Activated naive CD8-positive, alpha-beta T cell (primary cell): ENCODE data around the gene SH3PXD2A.

Experiments used
- H3K27ac Mint-ChIP-seq: one replicate; pipeline ENCODE4 v1.8.0; 2021; ENCODE audit warnings: mixed read lengths
- H3K27me3 Mint-ChIP-seq: one replicate; pipeline ENCODE4 v1.8.0; 2021; ENCODE audit warnings: mixed read lengths
- H3K36me3 Mint-ChIP-seq: one replicate; pipeline ENCODE4 v1.8.0; 2021; ENCODE audit warnings: mixed read lengths
- H3K4me1 Mint-ChIP-seq: one replicate; pipeline ENCODE4 v1.8.0; 2021; ENCODE audit warnings: low read depth, mixed read lengths
- H3K4me3 Mint-ChIP-seq: one replicate; pipeline ENCODE4 v1.8.0; 2021; ENCODE audit warnings: mild to moderate bottlenecking, mixed read lengths
- H3K9me3 Mint-ChIP-seq: one replicate; pipeline ENCODE4 v1.8.0; 2021; ENCODE audit warnings: low read depth, mixed read lengths

Gene SH3PXD2A

DNA sequence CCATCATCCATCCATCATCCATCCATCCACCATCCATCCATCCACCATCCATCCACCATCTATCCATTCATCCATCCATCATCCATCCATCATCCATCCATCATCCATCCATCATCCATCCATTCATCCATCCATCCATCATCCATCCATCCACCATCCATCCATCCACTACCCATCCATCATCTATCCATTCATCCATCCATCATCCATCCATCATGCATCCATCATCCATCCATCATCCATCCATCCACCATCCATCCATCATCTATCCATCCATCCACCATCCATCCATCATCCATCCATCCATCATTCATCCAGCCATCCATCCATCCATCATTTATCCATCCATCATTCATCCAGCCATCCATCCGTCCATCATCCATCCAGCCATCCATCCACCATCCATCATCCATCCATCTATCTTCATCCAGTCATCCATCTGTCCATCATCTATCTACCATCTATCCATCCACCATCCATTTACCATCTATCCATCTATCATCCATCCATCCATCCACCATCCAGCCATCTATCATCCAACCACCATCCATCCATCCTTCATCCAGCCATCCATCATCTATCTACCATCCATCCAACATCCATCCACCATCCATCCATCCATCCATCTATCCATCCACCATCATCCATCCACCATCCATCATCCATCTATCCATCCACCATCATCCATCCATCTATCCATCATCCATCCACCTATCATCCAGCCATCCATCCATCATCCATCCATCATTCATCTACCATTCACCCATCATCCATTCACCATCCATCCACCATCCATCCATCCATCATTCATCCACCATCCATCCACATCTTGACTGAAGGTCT, 153.8 kb downstream of the SH3PXD2A start:
- Mint-ChIP-seq H3K4me1 (peaks cover 2% of the 10 kb centered on the region), H3K9me3 (no peaks in the 10 kb centered on the region), H3K4me3 (no peak overlapping the region), H3K27me3 (no peaks in the 10 kb centered on the region), H3K36me3 (no peaks in the 10 kb centered on the region), H3K27ac (no peak overlapping the region)

DNA sequence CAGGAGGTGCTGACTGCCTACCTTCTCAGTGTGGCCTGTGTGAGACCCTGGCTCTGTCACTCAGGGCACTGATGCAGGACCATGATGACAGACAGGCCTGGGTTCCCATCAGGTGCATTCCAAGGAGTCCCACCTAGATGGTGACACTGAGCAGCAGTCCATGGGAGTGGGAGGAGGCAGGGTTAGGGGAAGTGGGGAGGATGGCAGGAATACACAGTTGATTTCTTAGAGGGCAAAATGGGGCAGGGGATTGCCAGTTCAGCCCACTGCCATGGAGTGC, 155.0 kb downstream of the SH3PXD2A start:
- no peaks in the 10 kb centered on the region for H3K9me3 Mint-ChIP-seq
- H3K27me3 Mint-ChIP-seq = no peaks in the 10 kb centered on the region
- H3K4me1 Mint-ChIP-seq = peaks cover 7% of the 10 kb centered on the region
- no peaks in the 10 kb centered on the region for H3K36me3 Mint-ChIP-seq
- no peak overlapping the region for H3K4me3 Mint-ChIP-seq
- H3K27ac Mint-ChIP-seq = no peak overlapping the region

GRCh38 chr10:103699611-103700435, 155.6 kb downstream of the SH3PXD2A start:
- H3K4me3 Mint-ChIP-seq = no peak overlapping the region
- peaks cover 7% of the 10 kb centered on the region for H3K4me1 Mint-ChIP-seq
- H3K36me3 Mint-ChIP-seq = no peaks in the 10 kb centered on the region
- no peaks in the 10 kb centered on the region for H3K9me3 Mint-ChIP-seq
- no peak overlapping the region for H3K27ac Mint-ChIP-seq
- no peaks in the 10 kb centered on the region for H3K27me3 Mint-ChIP-seq

DNA sequence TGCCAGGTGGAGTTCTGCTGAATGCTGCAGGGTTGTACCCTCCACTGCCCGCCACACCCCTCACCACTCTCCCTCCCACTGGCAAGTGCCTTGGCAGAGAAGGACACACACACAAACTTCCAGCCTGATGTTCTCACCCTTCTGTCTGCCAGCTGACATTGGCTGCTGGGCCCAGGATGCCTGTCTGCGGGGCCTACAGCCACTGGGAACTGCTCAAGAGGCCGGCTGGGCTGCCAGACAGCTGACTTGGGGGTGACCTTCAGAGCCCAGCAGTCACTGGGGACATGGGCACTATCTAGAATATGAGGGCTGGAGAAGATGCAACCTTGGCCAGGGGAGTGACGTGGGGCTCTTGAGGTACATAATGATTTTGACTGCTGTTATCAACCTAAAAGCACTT, 157.1 kb downstream of the SH3PXD2A start:
- Mint-ChIP-seq H3K27me3 (no peaks in the 10 kb centered on the region), H3K36me3 (no peaks in the 10 kb centered on the region), H3K27ac (no peak overlapping the region), H3K4me1 (peaks cover 11% of the 10 kb centered on the region), H3K9me3 (no peaks in the 10 kb centered on the region), H3K4me3 (no peak overlapping the region)

DNA sequence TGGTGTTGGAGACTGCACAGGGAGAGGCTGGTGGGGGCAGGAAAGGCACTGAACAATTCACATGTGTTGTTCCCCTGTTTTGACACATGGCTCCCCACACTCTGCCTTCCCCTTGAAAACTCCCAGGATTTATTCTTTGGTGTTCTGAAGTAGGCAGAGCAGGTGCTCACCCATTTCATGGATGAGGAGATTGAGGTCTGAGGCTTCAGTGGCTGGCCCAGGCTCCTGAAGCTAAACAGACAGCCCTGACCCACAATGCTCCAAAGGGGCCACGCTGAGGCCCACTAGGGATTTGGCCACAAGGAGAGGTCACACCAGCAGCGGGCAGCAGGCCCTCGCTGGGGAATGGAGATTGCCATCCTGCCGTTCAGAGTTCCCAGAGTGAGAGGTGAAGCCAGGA, 157.6 kb downstream of the SH3PXD2A start:
- Mint-ChIP-seq H3K27ac (no peak overlapping the region), H3K4me1 (peaks cover 11% of the 10 kb centered on the region), H3K9me3 (no peaks in the 10 kb centered on the region), H3K4me3 (no peak overlapping the region), H3K27me3 (no peaks in the 10 kb centered on the region), H3K36me3 (no peaks in the 10 kb centered on the region)

DNA sequence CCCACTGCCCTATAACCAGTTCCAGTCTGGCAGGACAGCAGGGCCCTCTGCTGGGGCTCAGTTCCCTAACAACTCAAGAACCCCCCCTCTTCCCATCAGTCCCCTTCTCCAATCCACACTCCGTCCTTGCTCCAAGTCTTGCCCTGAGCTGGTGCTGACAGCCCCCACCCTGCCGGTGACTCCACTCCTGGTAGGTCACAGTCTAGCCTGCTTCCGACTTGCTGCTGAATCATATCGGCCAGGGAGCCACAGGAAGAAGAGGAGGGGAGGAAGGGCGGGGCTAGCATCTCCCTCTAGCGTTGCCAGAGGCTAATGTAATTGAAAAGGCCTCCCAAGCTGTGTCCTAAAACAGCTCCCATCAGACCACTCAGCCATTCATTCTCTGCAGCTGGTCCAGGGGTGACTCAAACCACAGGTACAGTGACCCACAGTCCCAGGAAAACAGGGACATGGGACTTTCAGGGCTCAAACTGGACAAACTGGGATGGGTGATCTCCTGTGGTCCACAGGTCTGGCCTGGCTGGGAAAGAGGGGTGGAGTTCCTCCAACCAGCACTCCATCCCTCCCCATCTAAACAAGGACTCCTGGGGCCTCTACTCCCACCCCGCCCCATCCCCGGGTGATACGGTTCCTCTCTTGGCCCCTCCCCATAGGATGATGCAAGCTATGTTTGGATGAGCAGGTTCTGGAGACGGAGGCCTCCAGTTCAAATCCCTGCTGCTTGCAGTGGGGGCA, 158.8 kb downstream of the SH3PXD2A start:
- Mint-ChIP-seq H3K27ac (peak overlapping the region; percentile 83), H3K4me3 (peak overlapping the region; percentile 64), H3K36me3 (no peaks in the 10 kb centered on the region), H3K27me3 (no peaks in the 10 kb centered on the region), H3K4me1 (peaks cover 15% of the 10 kb centered on the region), H3K9me3 (no peaks in the 10 kb centered on the region)

DNA sequence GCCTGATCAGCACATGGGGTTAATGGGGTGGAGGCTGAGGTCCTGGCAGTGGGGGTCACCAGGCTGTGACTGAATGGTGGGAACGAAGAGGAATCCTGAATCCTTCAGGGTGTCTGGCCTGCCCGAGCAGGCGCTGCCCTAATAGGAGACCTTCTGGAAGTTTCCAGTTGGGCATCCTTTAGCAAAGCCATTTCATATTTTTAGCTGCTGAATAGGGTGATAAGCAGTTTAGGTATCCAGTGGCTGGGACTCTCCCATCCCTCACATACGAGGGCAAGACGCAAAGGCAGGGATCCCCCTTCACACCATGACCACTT, 159.3 kb downstream of the SH3PXD2A start:
- Mint-ChIP-seq H3K36me3 (no peaks in the 10 kb centered on the region), H3K9me3 (no peaks in the 10 kb centered on the region), H3K4me3 (peak overlapping the region; percentile 64), H3K4me1 (peaks cover 18% of the 10 kb centered on the region), H3K27me3 (no peaks in the 10 kb centered on the region), H3K27ac (no peak overlapping the region)

GRCh38 chr10:103695584-103696005, 159.8 kb downstream of the SH3PXD2A start:
- Mint-ChIP-seq H3K27ac (no peak overlapping the region), H3K4me1 (peaks cover 18% of the 10 kb centered on the region), H3K36me3 (no peaks in the 10 kb centered on the region), H3K9me3 (no peaks in the 10 kb centered on the region), H3K4me3 (no peak overlapping the region), H3K27me3 (no peaks in the 10 kb centered on the region)

- H3K9me3 Mint-ChIP-seq = no peaks in the 10 kb centered on the region
- no peaks in the 10 kb centered on the region for H3K27me3 Mint-ChIP-seq
- H3K4me1 Mint-ChIP-seq = peaks cover 18% of the 10 kb centered on the region
- H3K4me3 Mint-ChIP-seq = peak overlapping the region; percentile 89
- no peaks in the 10 kb centered on the region for H3K36me3 Mint-ChIP-seq
- no peak overlapping the region for H3K27ac Mint-ChIP-seq
Observed at GRCh38 chr10:103693812-103694205, 161.6 kb downstream of the SH3PXD2A start.

GRCh38 chr10:103692952-103693811, 162.2 kb downstream of the SH3PXD2A start:
- H3K27ac Mint-ChIP-seq = no peak overlapping the region
- peak overlapping the region; percentile 89 for H3K4me3 Mint-ChIP-seq
- no peaks in the 10 kb centered on the region for H3K36me3 Mint-ChIP-seq
- H3K27me3 Mint-ChIP-seq = no peaks in the 10 kb centered on the region
- peaks cover 18% of the 10 kb centered on the region for H3K4me1 Mint-ChIP-seq
- no peaks in the 10 kb centered on the region for H3K9me3 Mint-ChIP-seq

- H3K27me3 Mint-ChIP-seq = no peaks in the 10 kb centered on the region
- H3K4me3 Mint-ChIP-seq = peak overlapping the region; percentile 61
- H3K36me3 Mint-ChIP-seq = no peaks in the 10 kb centered on the region
- peaks cover 18% of the 10 kb centered on the region for H3K4me1 Mint-ChIP-seq
- no peak overlapping the region for H3K27ac Mint-ChIP-seq
- H3K9me3 Mint-ChIP-seq = no peaks in the 10 kb centered on the region
Observed at GRCh38 chr10:103692436-103692951, 162.9 kb downstream of the SH3PXD2A start.

DNA sequence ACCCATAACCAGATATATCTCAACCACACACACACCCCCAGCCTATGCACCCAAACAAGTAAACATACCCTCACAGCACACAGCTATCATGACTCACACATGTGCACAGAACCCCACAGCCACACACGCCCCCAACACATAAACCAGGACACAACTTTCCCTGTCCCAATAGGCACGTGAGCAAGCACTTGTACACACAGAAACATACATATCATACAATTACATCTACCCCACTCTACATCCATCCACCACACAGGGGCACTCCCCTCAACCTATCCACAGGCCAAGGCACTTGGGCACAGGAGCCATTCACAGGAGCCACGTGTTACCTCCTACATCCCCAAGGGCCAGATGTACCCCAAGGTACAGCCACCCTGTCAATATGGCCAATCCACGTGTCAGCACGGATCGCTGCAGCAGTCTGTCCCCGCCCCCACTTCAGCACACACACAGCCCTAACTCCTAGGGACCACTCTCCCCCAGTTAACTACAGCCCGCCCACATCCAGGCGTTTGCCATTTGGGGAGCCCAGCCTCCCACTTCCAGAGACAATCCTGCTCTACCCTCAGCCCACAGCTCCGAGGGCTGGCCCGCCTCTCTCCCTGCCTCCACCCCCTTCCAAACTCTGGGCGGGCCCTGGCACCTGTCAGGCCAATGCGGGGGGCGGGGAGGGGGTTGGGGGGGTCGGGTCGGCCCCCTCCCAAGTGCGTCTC, 163.5 kb downstream of the SH3PXD2A start:
- H3K9me3 Mint-ChIP-seq = no peaks in the 10 kb centered on the region
- no peak overlapping the region for H3K27ac Mint-ChIP-seq
- H3K36me3 Mint-ChIP-seq = no peaks in the 10 kb centered on the region
- no peaks in the 10 kb centered on the region for H3K27me3 Mint-ChIP-seq
- peak overlapping the region; percentile 48 for H3K4me3 Mint-ChIP-seq
- H3K4me1 Mint-ChIP-seq = peaks cover 18% of the 10 kb centered on the region

DNA sequence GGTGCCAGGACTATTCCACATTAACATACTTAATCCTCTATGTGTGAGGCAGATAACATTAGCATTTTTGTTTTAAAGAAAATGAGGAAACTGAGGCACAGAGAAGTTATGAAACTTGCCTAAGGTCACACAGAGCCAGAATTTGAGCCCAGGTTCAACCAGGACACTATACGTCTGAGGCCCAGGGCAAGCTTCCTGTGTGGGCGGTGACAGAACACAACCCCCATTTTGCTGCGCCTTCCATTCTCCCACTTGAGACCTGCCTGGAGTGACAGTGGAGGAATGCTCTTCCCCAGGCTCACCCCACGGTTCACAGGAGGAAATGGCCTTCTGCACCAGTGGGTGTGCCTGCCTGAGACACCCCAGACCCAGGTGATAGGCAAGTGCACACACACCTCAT, 164.1 kb downstream of the SH3PXD2A start:
- H3K9me3 Mint-ChIP-seq = no peaks in the 10 kb centered on the region
- no peak overlapping the region for H3K27ac Mint-ChIP-seq
- peaks cover 12% of the 10 kb centered on the region for H3K4me1 Mint-ChIP-seq
- H3K27me3 Mint-ChIP-seq = no peaks in the 10 kb centered on the region
- no peaks in the 10 kb centered on the region for H3K36me3 Mint-ChIP-seq
- no peak overlapping the region for H3K4me3 Mint-ChIP-seq

- H3K4me1 Mint-ChIP-seq = peaks cover 11% of the 10 kb centered on the region
- H3K27me3 Mint-ChIP-seq = no peaks in the 10 kb centered on the region
- no peaks in the 10 kb centered on the region for H3K9me3 Mint-ChIP-seq
- no peak overlapping the region for H3K27ac Mint-ChIP-seq
- H3K4me3 Mint-ChIP-seq = no peak overlapping the region
- H3K36me3 Mint-ChIP-seq = no peaks in the 10 kb centered on the region
Observed at GRCh38 chr10:103690281-103690680, 165.1 kb downstream of the SH3PXD2A start.
